Posterior cingulate gyrus (tissue), 11 donors: ENCODE measurements around the gene SLX9.

Source experiments
- DNase-seq, 10 donors: peaks; one replicate each; pipeline versions ENCODE4 v3.0.0 to v3.0.0-alpha.2; 2020 to 2021; ENCODE audit warnings: mixed read lengths in 3 of 10
- intact Hi-C: fragments of 100-400 bp; cut with DNase I; formaldehyde crosslinking; loops from one replicate; pipeline ENCODE4 v1.15.1; 2023

Gene SLX9, protein sequence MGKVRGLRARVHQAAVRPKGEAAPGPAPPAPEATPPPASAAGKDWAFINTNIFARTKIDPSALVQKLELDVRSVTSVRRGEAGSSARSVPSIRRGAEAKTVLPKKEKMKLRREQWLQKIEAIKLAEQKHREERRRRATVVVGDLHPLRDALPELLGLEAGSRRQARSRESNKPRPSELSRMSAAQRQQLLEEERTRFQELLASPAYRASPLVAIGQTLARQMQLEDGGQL

DNA sequence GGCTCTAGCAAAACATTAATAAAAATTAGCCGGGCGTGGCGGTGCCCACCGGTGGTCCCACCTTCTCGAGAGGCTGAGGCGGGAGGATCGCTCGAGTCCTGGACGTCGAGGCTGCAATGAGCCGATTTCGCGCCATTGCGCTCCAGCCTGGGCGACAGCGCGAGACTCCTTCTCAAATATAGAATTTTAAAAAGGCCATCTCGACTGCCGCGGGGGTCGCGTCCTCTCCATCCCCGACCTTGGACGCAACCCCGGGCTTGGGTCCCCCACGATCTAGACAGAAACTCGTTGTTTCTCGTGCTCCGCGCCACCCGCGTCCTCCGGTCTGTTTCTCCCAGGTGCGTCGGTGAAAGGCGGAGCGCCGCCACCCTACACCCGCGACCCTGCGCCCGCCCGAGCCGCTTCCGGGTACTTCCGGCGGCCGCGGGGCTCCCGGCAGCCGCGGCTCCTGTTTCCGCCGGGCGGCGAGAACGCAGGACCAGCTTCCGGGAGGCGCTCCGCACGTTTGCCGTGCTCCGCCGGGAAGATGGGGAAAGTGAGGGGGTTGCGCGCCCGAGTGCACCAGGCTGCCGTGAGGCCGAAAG, at the start of gene SLX9:
SLX9 (plus strand) TSS at position 498 of the 584 bp plus-strand sequence; CDS start at position 527, 29 bp downstream.
- DNase-seq, result peak; percentile 56 to 97 (median 75)
- intact Hi-C loops, result no loop called here

DNA sequence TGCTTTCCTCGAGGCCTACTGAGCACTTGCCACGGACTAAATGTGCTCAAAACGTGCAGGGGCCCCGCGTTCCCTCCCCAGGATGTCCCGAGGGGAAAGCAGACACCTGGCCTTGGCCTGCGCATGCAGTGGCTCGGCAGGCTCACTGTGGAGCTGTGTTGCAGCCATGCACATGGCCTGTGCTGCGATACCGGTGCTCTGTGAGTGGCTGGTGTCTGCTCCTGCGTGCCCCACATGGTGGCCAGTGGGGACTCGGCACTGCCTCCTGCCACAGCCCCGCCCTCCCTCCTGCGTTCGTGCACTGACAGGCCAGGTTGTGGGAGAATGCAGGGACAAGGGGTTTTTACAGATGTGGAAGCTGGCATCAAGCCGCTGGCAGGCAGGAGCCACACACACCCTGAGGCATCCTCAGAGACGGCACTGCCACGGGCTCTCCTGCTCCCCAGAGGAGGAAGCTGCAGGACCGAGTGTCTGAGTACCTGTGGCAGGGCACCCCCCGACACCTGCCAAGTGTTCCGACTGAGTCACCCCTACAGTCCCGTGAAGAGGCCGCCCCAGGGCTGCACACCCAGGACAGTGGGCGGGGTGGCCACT, 49.4 kb upstream of the SLX9 start:
- intact Hi-C loops, result no loop called here
- DNase-seq, result peak in 5 of 10 donors; percentile 5 to 80 (median 54)

DNA sequence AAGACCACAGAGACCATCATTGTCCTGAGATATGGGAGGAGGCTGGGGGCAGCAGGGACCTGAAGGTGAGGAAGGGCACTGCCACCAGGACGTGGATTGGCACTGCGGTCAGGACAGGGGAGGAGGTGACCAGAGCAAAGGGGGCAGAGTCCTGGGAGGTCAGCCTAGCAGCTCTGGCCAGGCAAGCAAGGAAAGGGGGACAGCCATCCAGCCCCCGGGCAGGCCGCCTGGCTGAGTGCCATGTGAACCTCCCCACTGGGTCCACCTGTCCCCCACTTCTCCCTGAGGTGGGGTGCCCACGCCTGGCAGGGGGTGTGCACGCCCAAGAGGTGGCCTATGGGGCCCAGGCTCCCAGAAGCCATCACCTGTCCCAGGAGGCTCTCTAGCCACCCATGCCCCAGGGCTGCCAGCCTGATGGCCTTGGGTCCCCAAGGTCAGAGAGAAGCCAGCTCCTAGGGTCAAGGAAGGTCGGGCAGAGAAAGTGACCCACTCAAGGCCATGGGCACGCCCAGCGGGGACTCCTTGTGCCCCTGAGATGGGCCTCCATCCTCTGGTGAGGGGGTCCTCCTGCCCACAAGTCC, 48.8 kb upstream of the SLX9 start:
- intact Hi-C loops, result no loop called here

DNA sequence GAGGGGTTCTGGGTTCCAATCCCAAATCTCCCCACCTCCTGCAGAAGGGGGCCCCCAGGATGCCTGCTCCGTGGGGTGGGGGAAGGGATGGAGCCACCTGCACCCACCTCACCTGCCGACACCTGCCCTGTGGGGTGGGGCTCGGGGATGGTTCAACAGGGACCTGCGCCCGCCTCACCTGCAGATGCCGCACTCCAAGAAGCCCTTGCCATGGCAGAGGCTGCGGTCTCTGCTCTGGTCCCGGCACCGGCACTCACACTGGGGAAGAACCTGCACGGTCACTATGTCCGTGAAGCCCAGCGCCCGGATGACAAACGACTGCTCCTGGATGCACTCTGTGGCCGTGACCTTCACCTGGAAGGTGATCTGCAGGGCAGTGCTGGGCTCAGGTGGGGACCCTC, 48.2 kb upstream of the SLX9 start:
- DNase-seq, result peak in 3 of 10 donors; percentile 47 to 59 (median 56)
- intact Hi-C loops, result no loop called here

More for the DNA sequence above, 48.8 kb upstream of the SLX9 start:
- peak in 4 of 10 donors; percentile 9 to 81 (median 55) for DNase-seq

DNA sequence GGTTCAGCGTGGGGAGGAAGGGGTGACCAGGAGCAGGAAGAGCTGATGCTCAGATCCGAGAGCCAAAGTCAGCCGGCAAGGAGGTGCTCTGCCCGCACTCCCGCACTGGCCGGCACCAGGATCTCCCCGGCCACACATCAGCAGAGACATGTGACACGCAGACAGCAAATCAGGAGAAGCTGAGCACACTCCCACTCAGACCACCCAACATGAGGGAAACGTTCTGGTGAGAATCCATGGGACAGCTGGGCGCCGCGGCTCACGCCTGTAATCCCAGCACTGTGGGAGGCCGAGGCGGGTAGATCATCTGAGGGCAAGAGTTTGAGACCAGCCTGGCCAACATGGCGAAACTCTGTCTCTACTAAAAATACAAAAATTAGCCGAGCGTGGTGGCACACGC, 47.7 kb upstream of the SLX9 start:
- intact Hi-C loops, result no loop called here

DNA sequence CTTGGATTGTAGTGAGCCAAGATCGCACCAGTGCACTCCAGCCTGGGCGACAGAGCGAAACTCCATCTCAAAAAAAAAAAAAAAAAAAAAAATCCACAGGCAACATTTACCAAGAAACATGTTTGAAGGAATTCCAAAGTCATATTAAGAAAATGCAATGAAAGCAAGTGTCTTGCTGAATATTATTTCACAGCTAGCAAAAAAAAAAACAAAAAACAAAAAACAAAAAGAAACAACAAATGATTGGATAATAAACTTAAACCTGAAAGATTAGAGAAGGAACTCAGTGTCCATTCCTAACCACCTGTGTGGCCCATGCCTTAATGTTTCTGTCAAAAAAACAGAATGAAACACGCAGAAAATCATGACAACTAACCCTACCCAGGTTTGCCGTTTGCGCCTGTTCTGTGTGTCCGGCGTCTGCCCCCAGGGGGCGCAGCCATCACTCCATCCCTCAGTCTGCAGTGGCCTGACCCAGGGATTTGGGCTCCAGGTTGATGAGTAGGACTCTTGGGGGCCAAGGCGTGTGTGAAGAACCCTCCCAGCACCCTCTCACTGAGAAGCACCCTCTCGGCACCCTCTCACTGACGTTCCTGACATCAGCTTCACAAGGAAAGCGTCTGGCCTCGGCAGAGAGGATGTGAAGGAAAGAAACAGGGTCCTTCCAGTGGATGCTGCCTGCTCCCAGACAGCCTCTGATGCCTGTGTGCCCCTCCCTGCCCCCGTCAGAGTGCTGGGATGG, 47.1 kb upstream of the SLX9 start:
- intact Hi-C loops, result no loop called here
- DNase-seq, result peak in 9 of 10 donors; percentile 46 to 91 (median 58)

More for the DNA sequence above, 47.7 kb upstream of the SLX9 start:
- DNase-seq, result peak in 3 of 10 donors; percentile 4 to 55 (median 53)

DNA sequence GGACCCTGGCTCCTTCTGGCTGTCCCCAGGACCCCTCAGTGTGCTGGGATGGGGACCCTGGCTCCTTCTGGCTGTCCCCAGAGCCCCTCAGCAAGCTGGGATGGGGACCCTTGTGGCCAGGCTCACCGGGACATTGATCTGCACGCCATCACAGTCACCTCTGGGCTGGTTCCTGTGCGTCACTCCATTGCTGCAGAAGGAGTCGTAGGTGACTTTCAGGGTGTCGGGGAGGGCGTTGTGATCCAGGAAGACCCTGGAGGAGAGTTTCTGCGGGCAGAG, 46.6 kb upstream of the SLX9 start:
- peak in 3 of 10 donors; percentile 14 to 75 (median 48) for DNase-seq
- intact Hi-C loops, result no loop called here

DNA sequence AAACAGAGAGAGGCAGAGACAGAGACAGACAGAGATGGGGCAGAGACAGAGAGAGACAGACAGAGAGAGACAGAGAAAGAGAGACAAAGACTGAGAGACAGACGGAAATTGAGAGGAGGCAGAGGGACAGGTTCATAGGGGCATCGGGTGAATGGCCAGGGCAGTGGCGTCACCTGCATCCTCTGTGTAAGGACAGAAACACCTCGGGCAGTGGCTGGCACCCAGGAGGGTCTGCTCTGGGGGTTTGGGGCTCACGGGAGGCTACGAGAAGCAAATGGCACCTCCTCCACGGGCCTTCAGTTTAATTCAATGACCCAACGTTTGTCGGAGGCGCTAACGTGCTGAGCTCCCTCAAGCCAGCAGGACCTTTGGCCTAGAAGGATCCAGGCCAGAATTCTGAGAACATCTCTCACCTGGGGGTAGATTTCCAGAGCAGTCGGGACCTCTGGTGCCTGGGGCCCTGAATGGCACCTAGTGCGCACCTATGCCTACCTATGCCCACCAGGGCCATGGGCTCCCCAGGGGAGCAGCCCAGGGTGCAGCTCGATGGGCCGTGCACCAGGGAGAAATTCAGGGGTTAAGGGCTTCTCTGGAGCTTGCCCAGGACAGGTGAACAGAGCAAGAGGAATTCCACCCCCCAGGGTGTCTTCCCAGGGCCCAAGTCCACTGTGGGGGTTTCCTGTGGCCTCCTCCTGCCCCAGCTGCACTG, 45.7 kb upstream of the SLX9 start:
- intact Hi-C loops, result no loop called here
- peak in 5 of 10 donors; percentile 4 to 68 (median 36) for DNase-seq

DNA sequence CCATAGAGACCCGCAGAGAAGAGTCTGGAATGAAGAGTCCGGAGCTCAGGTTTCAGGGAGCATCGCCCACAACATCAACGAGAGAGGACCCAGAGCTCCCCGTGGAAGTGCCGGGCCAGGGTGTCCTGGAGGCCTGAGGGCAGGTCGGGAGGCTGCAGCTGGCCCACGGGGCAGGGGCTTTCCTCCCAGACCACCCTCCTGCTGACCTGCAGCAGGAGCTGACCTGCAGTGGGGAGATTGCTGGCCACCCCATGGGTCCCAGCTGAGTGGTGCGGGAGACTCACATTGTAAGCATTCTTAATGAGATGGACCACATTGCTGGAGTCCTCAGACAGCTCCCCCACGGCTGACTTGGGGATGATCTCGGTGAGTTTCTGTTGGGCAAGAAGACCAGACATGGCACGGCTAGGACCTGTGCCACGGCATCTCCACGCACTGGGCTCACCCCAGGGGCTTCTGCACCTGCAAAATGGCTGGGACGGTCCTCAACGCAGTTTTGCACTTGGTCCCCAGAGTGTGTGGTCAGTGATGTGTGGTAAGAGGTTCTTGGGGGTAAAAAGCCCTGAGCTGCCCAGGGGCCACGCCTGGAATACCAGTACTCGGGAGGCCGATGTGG, 45.0 kb upstream of the SLX9 start:
- DNase-seq, result peak in 4 of 10 donors; percentile 2 to 74 (median 43)
- intact Hi-C loops, result no loop called here

DNA sequence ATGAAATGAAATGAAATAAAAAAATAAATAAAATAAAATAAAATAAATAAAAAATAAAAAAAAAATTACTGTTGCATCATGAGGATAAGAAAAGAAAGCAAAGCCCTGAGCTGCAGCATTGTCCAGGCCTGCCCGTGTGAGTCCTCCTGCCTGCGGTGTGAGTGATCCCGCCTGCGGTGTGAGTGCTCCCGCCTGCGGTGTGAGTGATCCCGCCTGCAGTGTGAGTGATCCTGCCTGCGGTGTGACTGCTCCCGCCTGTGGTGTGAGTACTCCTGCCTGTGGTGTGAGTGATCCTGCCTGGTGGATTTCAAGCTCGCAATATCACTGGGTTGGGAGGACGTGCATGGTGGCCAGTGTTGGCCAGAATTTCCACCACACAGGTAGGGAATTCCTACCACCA, 44.0 kb upstream of the SLX9 start:
- DNase-seq, result peak in 4 of 10 donors; percentile 4 to 58 (median 50)
- intact Hi-C loops, result no loop called here

DNA sequence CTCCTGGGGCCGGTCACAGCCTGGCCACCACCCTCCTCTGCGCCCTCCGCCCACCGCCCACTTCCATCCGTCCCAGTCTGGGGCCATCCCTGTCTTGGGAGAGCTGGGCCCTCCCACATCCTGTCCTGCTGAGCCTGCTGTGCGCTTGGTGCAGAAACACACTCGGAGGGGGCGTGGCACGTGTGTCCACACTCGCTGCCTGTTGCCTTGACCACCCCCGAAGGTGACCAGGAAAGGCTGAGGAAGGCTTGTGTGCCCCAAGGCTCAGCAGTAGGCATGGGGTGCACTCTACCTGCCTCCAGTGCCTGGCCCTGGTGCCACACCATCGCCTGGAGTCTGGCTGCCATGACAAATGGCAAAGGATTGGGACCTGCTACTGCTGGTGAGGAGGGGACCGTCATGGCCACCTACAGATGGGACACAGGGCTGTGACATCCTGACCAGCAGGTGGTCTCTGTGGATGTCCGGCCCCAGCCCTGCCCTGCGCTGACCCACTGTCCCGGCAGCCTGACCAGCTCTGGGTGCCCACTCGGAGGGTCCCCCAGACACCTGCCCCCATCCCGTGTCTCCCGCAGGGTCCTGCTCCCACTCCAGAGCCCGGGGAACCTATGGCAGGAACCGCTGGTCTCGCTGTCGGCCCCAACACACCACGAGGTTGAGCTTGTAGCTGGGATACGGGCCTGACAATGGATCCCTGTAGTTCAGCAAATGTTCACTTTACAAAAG, 43.1 kb upstream of the SLX9 start:
- DNase-seq, result peak in 4 of 10 donors; percentile 5 to 85 (median 57)
- intact Hi-C loops, result no loop called here

DNA sequence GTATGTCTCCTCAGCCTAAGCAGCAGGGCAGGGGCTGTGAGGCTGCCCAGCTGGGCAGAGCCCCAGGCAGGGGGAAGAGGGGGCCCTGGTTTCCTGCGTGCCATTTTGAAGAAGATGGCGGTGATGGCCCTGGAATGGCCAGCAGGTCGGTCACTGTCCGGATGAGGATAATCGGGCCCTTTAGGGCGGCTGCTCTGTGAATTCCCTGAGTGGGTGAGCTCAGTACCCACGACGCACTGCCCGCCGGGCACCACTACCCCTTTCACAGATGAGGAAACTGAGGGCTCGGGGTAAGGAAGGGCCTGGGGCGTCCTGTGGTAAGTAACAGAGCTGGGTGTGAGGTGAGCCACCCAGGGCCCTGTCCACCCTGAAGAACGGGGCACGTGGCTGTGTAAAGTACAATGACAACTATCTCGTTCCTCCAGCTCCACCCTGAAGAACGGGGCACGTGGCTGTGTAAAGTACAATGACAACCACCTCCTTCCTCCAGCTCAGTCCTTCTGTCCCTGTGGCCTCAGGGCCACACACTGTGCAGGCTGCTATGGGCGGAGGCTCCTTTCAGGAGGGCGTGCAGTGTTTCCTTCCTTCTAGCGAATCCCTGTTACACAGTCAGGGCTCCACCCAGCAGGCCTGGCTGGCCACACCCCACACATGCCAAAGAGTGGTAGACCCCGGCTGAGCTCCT, 42.4 kb upstream of the SLX9 start:
- peak in 4 of 10 donors; percentile 1 to 69 (median 56) for DNase-seq
- intact Hi-C loops, result no loop called here

DNA sequence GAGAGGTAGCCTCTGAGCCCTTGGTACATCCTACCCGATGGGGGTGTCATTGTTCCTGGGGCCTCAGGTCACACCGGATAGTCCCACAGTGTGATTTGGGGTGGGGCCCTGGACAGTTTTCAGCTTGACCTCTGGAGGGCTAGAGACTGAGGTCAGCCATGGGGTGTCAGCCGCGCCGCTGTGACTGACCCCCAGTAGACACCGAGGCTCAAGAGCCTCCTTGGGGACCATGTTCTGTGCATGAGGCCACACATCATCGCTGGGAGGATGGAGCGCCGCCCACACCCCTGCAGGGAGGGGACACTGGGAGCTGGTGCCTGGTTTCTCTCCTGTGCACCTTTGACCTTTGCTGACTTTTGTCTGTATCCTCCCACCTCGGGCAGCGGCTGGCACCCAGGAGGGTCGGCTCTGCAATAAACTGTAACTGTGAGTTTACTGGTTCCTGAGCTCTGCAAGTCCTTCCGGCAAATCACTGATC, 41.8 kb upstream of the SLX9 start:
- intact Hi-C loops, result no loop called here

DNA sequence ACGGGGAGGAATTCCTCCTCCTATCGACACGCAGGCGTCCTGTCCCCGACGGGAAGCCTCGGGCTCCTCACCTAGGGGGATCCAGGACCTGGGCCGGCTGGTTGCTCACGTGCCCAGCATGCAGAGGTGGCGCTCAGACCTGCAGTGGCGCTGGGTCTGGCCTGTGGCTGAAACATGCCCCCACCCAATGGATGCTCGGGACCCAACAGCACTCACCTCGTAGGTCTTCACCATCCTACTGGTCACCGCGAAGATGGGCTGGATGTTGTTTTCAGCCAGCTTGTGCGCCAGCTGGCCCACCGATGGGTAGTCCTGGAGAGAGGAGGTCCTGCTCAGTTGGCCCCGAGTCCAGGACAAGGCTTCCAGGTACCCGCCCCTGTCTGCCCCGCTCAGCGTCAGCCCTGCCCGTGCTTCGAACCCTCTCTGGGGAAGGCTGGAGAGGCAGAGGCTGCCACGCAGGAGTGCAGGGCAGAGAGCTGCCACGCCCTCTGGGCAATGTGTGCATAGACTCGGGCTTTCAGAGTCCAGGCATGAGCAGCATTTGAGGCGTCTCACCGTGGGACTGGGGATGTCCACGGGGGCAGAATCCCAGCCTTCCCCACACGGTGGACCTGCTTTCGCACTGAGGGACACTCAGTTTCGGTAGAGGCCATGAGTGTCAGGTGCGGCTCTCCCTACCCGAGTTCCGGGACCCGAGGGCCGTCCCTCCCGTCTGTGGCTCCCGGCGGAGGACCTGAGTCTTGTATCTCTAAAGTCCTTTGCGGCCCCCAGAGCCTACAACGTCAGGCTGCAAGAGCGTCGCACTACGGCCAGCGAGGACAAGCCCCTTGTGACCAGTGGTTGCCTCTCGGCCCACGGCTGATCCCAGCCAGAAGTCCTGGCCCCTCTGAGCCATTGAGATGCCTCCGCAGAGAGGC, 40.7 kb upstream of the SLX9 start:
- DNase-seq, result peak in 4 of 10 donors; percentile 19 to 82 (median 63)
- intact Hi-C loops, result no loop called here

More for the DNA sequence above, 41.8 kb upstream of the SLX9 start:
- peak in 3 of 10 donors; percentile 33 to 59 (median 44) for DNase-seq

DNA sequence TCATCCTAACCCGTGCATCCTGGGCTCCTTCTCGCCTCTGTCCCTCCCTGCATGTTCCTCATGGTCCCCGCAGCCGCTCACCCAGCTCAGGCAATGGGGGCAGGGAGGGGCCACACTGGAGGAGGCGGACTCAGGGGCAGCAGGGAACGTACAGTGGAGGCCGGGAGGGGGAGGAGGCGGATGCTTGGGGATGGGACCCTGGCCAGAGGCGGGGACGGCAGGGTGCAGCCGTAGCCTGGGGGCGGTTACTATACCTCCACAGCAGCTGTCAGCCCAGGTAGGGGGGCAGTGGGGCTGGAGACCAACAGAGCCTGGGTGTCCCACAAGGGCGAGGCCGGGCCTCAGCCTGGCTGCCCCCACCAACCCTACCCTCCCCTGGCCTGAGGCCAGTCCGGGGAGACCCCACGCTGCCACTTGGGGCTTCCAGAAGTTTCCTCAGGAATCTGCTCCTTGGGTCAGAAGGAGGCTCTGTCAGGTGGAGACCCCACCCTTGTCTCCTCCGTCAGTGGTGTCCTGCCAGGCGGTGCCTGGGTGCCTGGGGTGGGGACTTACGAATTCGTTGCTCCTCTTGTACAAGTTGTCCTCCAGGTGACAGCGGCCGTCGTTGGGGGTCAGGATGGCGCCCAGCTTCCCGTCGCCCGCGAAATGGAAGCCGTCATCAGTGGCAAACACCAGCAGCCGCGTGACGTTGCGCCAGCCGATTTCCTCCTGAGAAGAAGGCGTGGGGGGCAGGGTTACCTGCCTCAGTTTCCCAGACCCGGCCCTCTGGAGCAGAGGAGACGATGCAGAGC, 39.9 kb upstream of the SLX9 start:
- intact Hi-C loops, result no loop called here
- peak in 4 of 10 donors; percentile 26 to 87 (median 64) for DNase-seq

DNA sequence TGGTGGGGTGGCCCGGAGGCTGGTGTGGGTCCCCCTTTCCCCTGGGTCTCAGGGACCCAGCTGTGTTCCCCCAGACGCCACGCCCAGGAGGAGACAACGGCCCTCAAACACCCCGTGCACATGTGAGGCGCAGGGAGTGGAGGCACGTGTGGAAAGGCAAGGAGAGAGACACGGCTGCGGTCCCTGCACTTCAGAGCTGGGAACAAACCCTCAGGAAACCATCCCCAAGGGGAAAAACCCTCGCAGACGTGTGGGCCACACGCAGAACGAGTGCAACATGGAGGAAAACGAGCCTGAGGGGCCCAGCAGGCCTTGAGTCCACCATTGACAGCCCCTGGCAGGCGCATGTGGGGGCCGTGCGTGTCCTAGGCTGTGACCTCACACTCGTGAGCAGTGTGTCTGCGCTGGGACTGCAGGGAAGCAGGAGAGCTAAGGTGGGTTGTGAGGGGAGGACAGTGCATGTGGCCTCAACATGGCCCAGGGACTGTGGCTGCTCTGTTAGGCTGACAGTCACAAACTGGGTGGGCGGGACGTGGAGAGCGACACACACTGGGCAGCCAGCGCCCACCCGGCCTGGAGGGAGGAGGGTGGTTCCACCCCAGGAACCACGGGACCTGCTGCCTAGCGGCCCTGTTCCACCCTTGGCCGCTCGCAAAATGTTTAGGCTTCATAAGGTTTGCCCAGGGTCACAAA, 39.1 kb upstream of the SLX9 start:
- intact Hi-C loops, result no loop called here
- peak in 4 of 10 donors; percentile 12 to 68 (median 36) for DNase-seq
